Bronchial epithelial cell (primary cell): ENCODE data around the gene CD200. TPM values are rescaled to one million over a fixed set of nuclear protein-coding genes. Genes with fewer than 3 reads are reported as not detected.

Source experiments
- DNase-seq: peaks from one replicate; pipeline ENCODE4 v3.0.0-alpha.2; 2010; ENCODE audit warnings: low read depth
- FAIRE-seq: peaks from 2 replicates; lab custom pipeline; 2011; peaks lifted over from hg19 to GRCh38; lab: Jason Lieb, UNC
- H3K27me3 ChIP-seq: 2 replicates; pipeline ENCODE4 v1.5.1; 2011; ENCODE audit warnings: low read length; ENCODE audit not compliant: control insufficient read depth, insufficient read depth
- H3K36me3 ChIP-seq: 2 replicates; pipeline ENCODE4 v1.5.1; 2011; ENCODE audit warnings: low read length; ENCODE audit not compliant: control insufficient read depth, insufficient read depth
- H3K4me3 ChIP-seq: 2 replicates; pipeline ENCODE4 v1.5.1; 2011; ENCODE audit warnings: mild to moderate bottlenecking, low read depth, low read length, control low read depth
- CTCF ChIP-seq: IDR thresholded peaks from 2 replicates; pipeline ENCODE4 v1.5.1; 2011; ENCODE audit warnings: mild to moderate bottlenecking, moderate library complexity, low read length, control low read depth, inconsistent platforms; ENCODE audit not compliant: insufficient read depth, severe bottlenecking
- total RNA-seq: library from RNA; depleted of rRNA; stranded (reverse); fragments of >200 nt; gene quantifications from 2 replicates; pipeline ENCODE4 v1.2.1, GENCODE V29; 2014

CD200 gene
- total RNA-seq, 1 donor from 2014 or later: 0.53 TPM

GRCh38 chr3:112339609-112340008, 6.7 kb downstream of the CD200 start:
- H3K27me3 ChIP-seq: no peaks in the 10 kb centered on the region
- no peak for TF ChIP-seq CTCF
- FAIRE-seq: no peak

GRCh38 chr3:112341386-112341785, 8.4 kb downstream of the CD200 start:
- Histone ChIP-seq H3K4me3 (no peak overlapping the region), H3K36me3 (no peaks in the 10 kb centered on the region), H3K27me3 (peaks cover 2% of the 10 kb centered on the region)
- FAIRE-seq (no peak), DNase-seq (no peak)
- TF ChIP-seq CTCF: no peak

More at GRCh38 chr3:112339609-112340008, 6.7 kb downstream of the CD200 start:
- no peak overlapping the region for H3K4me3 ChIP-seq
- no peaks in the 10 kb centered on the region for H3K36me3 ChIP-seq
- no peak for DNase-seq

GRCh38 chr3:112345681-112346080, 12.7 kb downstream of the CD200 start:
- no peak overlapping the region for H3K4me3 ChIP-seq
- no peaks in the 10 kb centered on the region for H3K36me3 ChIP-seq
- FAIRE-seq: no peak
- no peak for TF ChIP-seq CTCF
- DNase-seq: no peak
- H3K27me3 ChIP-seq: peaks cover 2% of the 10 kb centered on the region

- TF ChIP-seq CTCF: no peak
- Histone ChIP-seq H3K27me3 (peaks cover 2% of the 10 kb centered on the region), H3K4me3 (no peak overlapping the region), H3K36me3 (no peaks in the 10 kb centered on the region)
- no peak for DNase-seq
- no peak for FAIRE-seq
Observed at GRCh38 chr3:112346491-112347122, 13.7 kb downstream of the CD200 start.

- Histone ChIP-seq H3K27me3 (peaks cover 2% of the 10 kb centered on the region), H3K36me3 (no peaks in the 10 kb centered on the region)
- no peak for FAIRE-seq
Observed at GRCh38 chr3:112348943-112349342, 16.0 kb downstream of the CD200 start.

More at GRCh38 chr3:112348943-112349342, 16.0 kb downstream of the CD200 start:
- TF ChIP-seq CTCF: no peak
- H3K4me3 ChIP-seq: no peak overlapping the region
- DNase-seq: no peak
